T47D (cell line): ENCODE measurements around the gene ROMO1.

ENCODE experiments used
- DNase-seq, 2 experiments: peaks; one replicate each; pipeline versions ENCODE4 v3.0.0 to v3.0.0-alpha.2; 2011 to 2012; ENCODE audit warnings: low read depth in 1 of 2, low spot score in 1 of 2
- JUND ChIP-seq: IDR thresholded peaks from 2 replicates; pipeline ENCODE4 v1.6.1; 2012; ENCODE audit warnings: low read depth
- in situ Hi-C: cut with HindIII; loops from 2 replicates; pipeline ENCODE4 v1.10.0; 2016; ENCODE audit warnings: low sequenced_read_pairs, low pct_unique_long_range_greater_than_20kb

ROMO1 gene

GRCh38 chr20:35731469-35731788 lies 32.2 kb downstream of the ROMO1 start:
- TF ChIP-seq JUND, result no peak
- DNase-seq, result no peak
- in situ Hi-C loops, result no loop called here

- DNase-seq, result no peak
- no peak for TF ChIP-seq JUND
- in situ Hi-C loops, result no loop called here
These were observed 32.8 kb downstream of the ROMO1 start for GRCh38 chr20:35731862-35732643.

GRCh38 chr20:35732644-35732982 lies 33.4 kb downstream of the ROMO1 start:
- no peak for TF ChIP-seq JUND
- in situ Hi-C loops, result no loop called here
- DNase-seq, result no peak

- TF ChIP-seq JUND, result no peak
- no peak for DNase-seq
- in situ Hi-C loops, result no loop called here
These were observed 35.2 kb downstream of the ROMO1 start for GRCh38 chr20:35734374-35734773.

GRCh38 chr20:35734777-35735649 lies 35.8 kb downstream of the ROMO1 start:
- TF ChIP-seq JUND, result no peak
- DNase-seq, result no peak
- in situ Hi-C loops, result no loop called here

GRCh38 chr20:35735826-35736470 lies 36.7 kb downstream of the ROMO1 start:
- in situ Hi-C loops, result no loop called here
- TF ChIP-seq JUND, result no peak
- no peak for DNase-seq

- no peak for DNase-seq
- TF ChIP-seq JUND, result no peak
- in situ Hi-C loops, result no loop called here
These were observed 38.7 kb downstream of the ROMO1 start for GRCh38 chr20:35737865-35738333.

GRCh38 chr20:35738410-35739179 lies 39.4 kb downstream of the ROMO1 start:
- TF ChIP-seq JUND, result no peak
- DNase-seq, result no peak
- in situ Hi-C loops, result no loop called here

GRCh38 chr20:35739294-35740163 lies 40.3 kb downstream of the ROMO1 start:
- in situ Hi-C loops, result no loop called here
- DNase-seq, result peak in 1 of 2 experiments; percentile 47
- no peak for TF ChIP-seq JUND

GRCh38 chr20:35741892-35742740 lies 42.9 kb downstream of the ROMO1 start, which contains the start of gene RBM39:
TSS of gene RBM39 (minus strand) at chr20:35742260. CDS start at chr20:35740874, 1,386 bp downstream.
- 0 out of 2 replicates have a peak, but pooled peaks have one; percentile 15 for TF ChIP-seq JUND
- in situ Hi-C loops, result no loop called here
- peak; percentile 88 to 100 for DNase-seq
